ENCODE results near the gene ADAT2.

GRCh38 chr6:143457563-143458359 is 7.3 kb upstream of the ADAT2 start:
- no peak for TF ChIP-seq CTCF (IDR thresholded peaks at IDR 0.05; ENCODE audit: poor library complexity, severe bottlenecking)
- no peak for TF ChIP-seq POLR2AphosphoS5 (IDR thresholded peaks at IDR 0.05)
- no peak for TF ChIP-seq RAD21 (conservative IDR thresholded peaks at IDR 0.05)
- TF ChIP-seq TAF1 (IDR thresholded peaks at IDR 0.05; ENCODE audit: low read depth): no peak
- no peak for TF ChIP-seq EZH2 (IDR thresholded peaks at IDR 0.05; ENCODE audit: borderline replicate concordance, insufficient read depth, low read length, poor library complexity, severe bottlenecking)
- no peak for TF ChIP-seq REST (IDR thresholded peaks at IDR 0.05; ENCODE audit: borderline replicate concordance)
- no peak for TF ChIP-seq SMC3 (conservative IDR thresholded peaks at IDR 0.05; ENCODE audit: poor library complexity)
- no peak for TF ChIP-seq EP300 (conservative IDR thresholded peaks at IDR 0.05; ENCODE audit: poor library complexity, severe bottlenecking)

All from neural cell (in vitro differentiated cells).